Measurements from ENCODE around the gene SH3TC2. TPM values are rescaled to one million over a fixed set of nuclear protein-coding genes. Genes with fewer than 3 reads are reported as not detected.
A peak's percentile ranks its signal among the peaks of the same experiment; 100 is the strongest.

SH3TC2 gene
- total RNA-seq, 4 donors from 2014 or later = 2.5 to 3.8 (median 2.9) TPM

DNA sequence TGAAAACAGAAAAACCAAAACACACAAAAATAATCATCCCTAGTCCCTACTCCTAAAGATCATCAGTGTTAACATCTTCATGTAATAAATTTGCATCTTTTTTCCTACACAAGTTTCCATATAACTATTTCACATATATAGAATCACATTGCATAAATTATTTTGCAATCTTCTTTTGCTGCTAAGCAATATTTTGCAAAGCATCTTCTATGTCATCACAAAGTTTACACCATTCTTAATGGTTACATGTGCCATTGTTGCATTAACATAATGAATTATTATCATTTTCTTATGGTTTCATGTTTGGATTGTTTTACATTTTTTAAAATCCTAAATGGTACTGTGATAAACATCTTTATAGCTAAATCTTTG lies 17.8 kb downstream of the SH3TC2 start:
- no peaks in the 10 kb centered on the region for H3K9me3 ChIP-seq

DNA sequence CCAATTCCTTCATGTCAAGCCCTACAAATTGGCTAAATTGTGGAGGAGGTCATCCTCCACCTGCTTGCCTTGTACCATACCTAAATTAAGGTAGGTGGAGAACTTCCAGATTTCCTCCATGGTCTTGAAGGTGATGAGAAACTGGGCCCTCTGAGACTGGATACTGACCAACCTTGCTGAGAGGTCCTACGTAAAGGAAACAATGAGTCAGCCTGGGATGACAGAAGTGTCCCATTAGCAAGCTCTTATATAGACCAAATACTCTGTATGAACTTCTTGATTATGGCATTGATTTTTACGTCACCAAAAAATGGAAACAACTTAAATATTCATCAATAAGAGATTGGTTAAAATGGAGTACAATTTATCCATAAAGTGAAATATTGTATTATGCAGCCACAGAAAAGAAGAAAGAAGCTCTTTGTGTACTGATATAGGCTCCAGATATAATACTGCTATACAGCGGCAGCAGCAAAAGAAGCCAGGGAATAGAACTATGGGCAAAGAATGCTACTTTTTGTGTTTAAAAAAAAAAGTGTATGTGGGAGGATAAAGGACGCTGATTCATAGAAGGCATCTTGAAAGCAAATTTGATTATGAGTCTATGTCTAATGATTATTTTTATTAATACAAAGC lies 18.3 kb downstream of the SH3TC2 start:
- H3K4me3 ChIP-seq = no peak overlapping the region
- no peak for DNase-seq
- intact Hi-C loops (cut with DNase I) = no loop called here
- TF ChIP-seq, protein P1, sequence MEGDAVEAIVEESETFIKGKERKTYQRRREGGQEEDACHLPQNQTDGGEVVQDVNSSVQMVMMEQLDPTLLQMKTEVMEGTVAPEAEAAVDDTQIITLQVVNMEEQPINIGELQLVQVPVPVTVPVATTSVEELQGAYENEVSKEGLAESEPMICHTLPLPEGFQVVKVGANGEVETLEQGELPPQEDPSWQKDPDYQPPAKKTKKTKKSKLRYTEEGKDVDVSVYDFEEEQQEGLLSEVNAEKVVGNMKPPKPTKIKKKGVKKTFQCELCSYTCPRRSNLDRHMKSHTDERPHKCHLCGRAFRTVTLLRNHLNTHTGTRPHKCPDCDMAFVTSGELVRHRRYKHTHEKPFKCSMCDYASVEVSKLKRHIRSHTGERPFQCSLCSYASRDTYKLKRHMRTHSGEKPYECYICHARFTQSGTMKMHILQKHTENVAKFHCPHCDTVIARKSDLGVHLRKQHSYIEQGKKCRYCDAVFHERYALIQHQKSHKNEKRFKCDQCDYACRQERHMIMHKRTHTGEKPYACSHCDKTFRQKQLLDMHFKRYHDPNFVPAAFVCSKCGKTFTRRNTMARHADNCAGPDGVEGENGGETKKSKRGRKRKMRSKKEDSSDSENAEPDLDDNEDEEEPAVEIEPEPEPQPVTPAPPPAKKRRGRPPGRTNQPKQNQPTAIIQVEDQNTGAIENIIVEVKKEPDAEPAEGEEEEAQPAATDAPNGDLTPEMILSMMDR (IDR thresholded peaks at IDR 0.05) = no peak
- no peak for TF ChIP-seq POLR2A (IDR thresholded peaks at IDR 0.05)
- H3K36me3 ChIP-seq = no peaks in the 10 kb centered on the region
- no peaks in the 10 kb centered on the region for H3K9me3 ChIP-seq
- no peaks in the 10 kb centered on the region for H3K4me1 ChIP-seq
- 83 to 87% methylated on average over 4 of the region's 4 CpGs for WGBS, 2 donors
- H3K27me3 ChIP-seq = no peaks in the 10 kb centered on the region
- H3K27ac ChIP-seq = no peak overlapping the region

More for the DNA sequence above, 17.8 kb downstream of the SH3TC2 start:
- DNase-seq = no peak
- Histone ChIP-seq H3K4me3 (no peak overlapping the region), H3K27me3 (no peaks in the 10 kb centered on the region), H3K36me3 (no peaks in the 10 kb centered on the region), H3K27ac (no peak overlapping the region), H3K4me1 (no peaks in the 10 kb centered on the region)
- no peak for TF ChIP-seq POLR2A (IDR thresholded peaks at IDR 0.05)
- TF ChIP-seq, protein P1 (IDR thresholded peaks at IDR 0.05) = no peak
- intact Hi-C loops (cut with DNase I) = no loop called here

DNA sequence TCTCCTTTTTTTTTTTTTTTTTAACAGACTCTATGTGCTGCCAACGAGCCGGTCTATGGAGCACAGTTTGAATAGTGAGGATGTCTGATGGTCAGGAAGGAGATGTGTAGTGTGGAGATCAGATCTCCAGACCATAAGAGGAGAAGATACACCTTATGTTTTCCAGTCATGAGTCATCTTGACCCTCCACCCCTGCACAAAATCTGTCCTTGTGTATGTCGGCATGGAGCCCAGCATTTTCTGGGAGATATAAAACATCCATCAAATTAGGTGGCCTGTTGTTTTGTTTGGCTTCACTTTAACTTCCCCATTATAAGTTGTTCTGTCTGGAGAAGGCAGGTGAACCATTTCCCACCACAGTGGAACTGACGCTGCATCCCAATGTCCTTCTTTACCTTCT lies 19.2 kb downstream of the SH3TC2 start:
- TF ChIP-seq POLR2A (IDR thresholded peaks at IDR 0.05) = no peak
- H3K27me3 ChIP-seq = no peaks in the 10 kb centered on the region
- H3K4me1 ChIP-seq = no peaks in the 10 kb centered on the region
- 68 to 85% methylated on average over 4 of the region's 4 CpGs for WGBS, 2 donors
- DNase-seq = no peak
- no peak overlapping the region for H3K4me3 ChIP-seq
- intact Hi-C loops (cut with DNase I) = no loop called here
- H3K27ac ChIP-seq = no peak overlapping the region
- H3K9me3 ChIP-seq = no peaks in the 10 kb centered on the region
- no peaks in the 10 kb centered on the region for H3K36me3 ChIP-seq

DNA sequence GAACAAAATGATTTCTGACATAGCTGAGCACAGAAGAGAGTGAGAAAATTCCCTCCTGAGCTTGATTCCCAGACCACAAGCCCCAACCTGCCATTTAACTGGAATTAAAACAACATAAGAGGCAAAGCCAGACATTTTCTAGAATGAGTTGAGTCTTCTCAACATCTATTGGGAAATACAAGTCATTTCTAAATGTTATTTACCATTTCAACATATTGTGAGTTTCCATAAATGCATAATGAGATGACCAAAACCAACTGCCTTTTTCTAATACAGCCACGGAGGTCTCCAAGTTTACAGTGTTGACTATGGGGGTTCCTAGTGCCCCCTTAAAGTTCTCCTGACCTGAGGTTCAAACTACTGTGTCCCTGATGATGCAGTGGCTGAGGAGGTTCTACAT lies 20.0 kb downstream of the SH3TC2 start:
- DNase-seq = no peak
- no peaks in the 10 kb centered on the region for H3K9me3 ChIP-seq
- H3K4me1 ChIP-seq = peaks cover 0 to 2% (median 1%) of the 10 kb centered on the region in 3 donors
- H3K27ac ChIP-seq = no peak overlapping the region
- no peaks in the 10 kb centered on the region for H3K27me3 ChIP-seq
- WGBS, 2 donors = 50 to 60% methylated on average over 1 of the region's 1 CpG
- H3K36me3 ChIP-seq = no peaks in the 10 kb centered on the region
- TF ChIP-seq POLR2A (IDR thresholded peaks at IDR 0.05) = no peak
- TF ChIP-seq, protein P1 (IDR thresholded peaks at IDR 0.05) = no peak
- no peak overlapping the region for H3K4me3 ChIP-seq
- intact Hi-C loops (cut with DNase I) = no loop called here

DNA sequence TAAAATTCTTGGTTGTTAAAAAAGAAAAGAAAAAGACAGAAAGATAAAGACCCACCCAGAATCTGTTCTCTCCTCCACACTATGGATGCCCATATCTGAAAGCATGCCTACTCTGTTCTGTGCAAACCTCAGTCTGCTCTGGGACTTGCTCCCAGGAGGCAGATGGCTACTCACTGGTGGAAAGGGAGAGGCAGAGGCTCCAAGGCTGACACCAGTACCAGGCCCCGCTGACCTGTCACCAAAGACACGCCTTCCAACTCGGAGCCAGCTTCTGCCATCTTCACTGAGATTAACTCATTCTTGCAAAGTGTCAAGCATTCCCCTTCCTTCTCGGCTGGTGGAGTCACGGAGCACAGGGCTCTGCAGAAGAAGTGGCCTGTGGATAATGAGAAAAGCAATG lies 21.6 kb downstream of the SH3TC2 start:
- H3K9me3 ChIP-seq = no peaks in the 10 kb centered on the region
- DNase-seq = no peak
- no peaks in the 10 kb centered on the region for H3K27me3 ChIP-seq
- no peaks in the 10 kb centered on the region for H3K36me3 ChIP-seq
- H3K4me3 ChIP-seq = no peak overlapping the region
- TF ChIP-seq POLR2A (IDR thresholded peaks at IDR 0.05) = no peak
- TF ChIP-seq, protein P1 (IDR thresholded peaks at IDR 0.05) = no peak
- whole genome bisulfite sequencing, 2 donors = 67 to 81% methylated on average over 3 to 5 of the region's 5 CpGs
- H3K4me1 ChIP-seq = peaks cover 0 to 15% (median 5%) of the 10 kb centered on the region in 3 donors
- no peak overlapping the region for H3K27ac ChIP-seq
- intact Hi-C loops (cut with DNase I) = no loop called here

DNA sequence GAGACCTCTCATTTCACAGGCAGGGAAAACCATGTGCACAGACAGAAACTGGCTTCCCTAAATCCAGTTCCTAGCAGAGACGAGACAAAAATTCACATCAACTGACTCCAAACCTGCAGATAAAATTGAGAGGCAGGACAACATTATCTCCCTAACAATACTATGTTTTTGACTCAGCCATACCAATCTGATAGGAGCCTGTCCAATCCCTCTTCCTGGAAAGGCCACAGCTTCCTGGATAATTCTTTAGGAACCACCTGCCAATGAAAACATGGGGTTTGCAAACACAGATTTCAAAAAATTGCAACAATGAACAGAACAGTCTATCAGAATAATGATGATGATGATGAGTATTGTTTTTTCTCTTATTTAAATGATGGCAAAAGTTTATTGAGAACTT lies 22.4 kb downstream of the SH3TC2 start:
- no peaks in the 10 kb centered on the region for H3K27me3 ChIP-seq
- H3K4me1 ChIP-seq = peaks cover 0 to 17% (median 5%) of the 10 kb centered on the region in 3 donors
- peak overlapping the region in 1 of 4 donors; percentile 45 for H3K27ac ChIP-seq
- DNase-seq = no peak
- no peak overlapping the region for H3K4me3 ChIP-seq
- 63 to 75% methylated on average over 1 of the region's 1 CpG for WGBS, 2 donors
- H3K36me3 ChIP-seq = no peaks in the 10 kb centered on the region
- TF ChIP-seq POLR2A (IDR thresholded peaks at IDR 0.05) = no peak
- TF ChIP-seq, protein P1 (IDR thresholded peaks at IDR 0.05) = no peak
- no peaks in the 10 kb centered on the region for H3K9me3 ChIP-seq
- intact Hi-C loops (cut with DNase I) = no loop called here

Measured in esophagus squamous epithelium (tissue), 5 donors.